GM12878 (cell line): ENCODE measurements around the gene CNIH2. TPM values are rescaled to one million over a fixed set of nuclear protein-coding genes. Genes with fewer than 3 reads are reported as not detected.

ENCODE experiments used
- ATAC-seq: fragments of 200-7000 bp; cut with Tn5 transposase; 3 replicates; pipeline ENCODE4 v1.9.1; 2020; ENCODE audit warnings: mild to moderate bottlenecking, moderate library complexity
- BruUV-seq: library from RNA; stranded (reverse); fragments of 400-500 nt; replicated peaks from 2 replicates; lab custom pipeline; 2021; lab: Mats Ljungman, UMichigan
- CTCF ChIA-PET: fragments of 300-600 bp; sonication (Branson Sonifier 250); formaldehyde crosslinking; extraction: SDS; loops from one replicate; lab custom pipeline; 2021; ENCODE audit warnings: inconsistent platforms; lab: Yijun Ruan, JAX
- POLR2A ChIA-PET: fragments of 350-600 bp; formaldehyde crosslinking; extraction: SDS; loops from one replicate; lab custom pipeline; 2021; ENCODE audit warnings: inconsistent platforms; lab: Charles Lee
- RAD21 ChIA-PET: fragments of 300-600 bp; sonication (Branson Sonifier 250); formaldehyde crosslinking; loops from one replicate; lab custom pipeline; 2023; ENCODE audit warnings: antibody characterized with exemption; ENCODE audit not compliant: unreplicated experiment; lab: Charles Lee
- SMC1A ChIA-PET: fragments of 300-600 bp; sonication (Branson Sonifier 250); formaldehyde crosslinking; loops from one replicate; lab custom pipeline; 2023; ENCODE audit not compliant: unreplicated experiment, uncharacterized antibody; lab: Charles Lee
- DNase-seq: peaks from one replicate; pipeline ENCODE4 v3.0.0-alpha.2; 2011; ENCODE audit warnings: low read depth, low spot score
- FAIRE-seq: peaks from 3 replicates; lab custom pipeline; 2011; peaks lifted over from hg19 to GRCh38; lab: Jason Lieb, UNC
- H2AFZ ChIP-seq: 2 replicates; pipeline ENCODE4 v1.6.0; 2011; ENCODE audit warnings: low read depth, low read length, control low read depth; ENCODE audit not compliant: control insufficient read depth
- H3K27ac ChIP-seq: 2 replicates; pipeline ENCODE4 v1.5.1; 2011; ENCODE audit warnings: control low read depth; ENCODE audit not compliant: control insufficient read depth, insufficient read depth
- H3K27me3 ChIP-seq, 2 experiments: replicated peaks in 1 of 2; 2 replicates each; pipeline versions ENCODE4 v1.6.0 to v1.6.1; 2011; ENCODE audit warnings: low read length in 1 of 2; ENCODE audit not compliant: control insufficient read depth in 2 of 2, insufficient read depth in 2 of 2
- H3K36me3 ChIP-seq, 2 experiments: 2 replicates each; pipeline ENCODE4 v1.5.1; 2011; ENCODE audit warnings: low read length in 1 of 2; ENCODE audit not compliant: control insufficient read depth in 2 of 2, insufficient read depth in 2 of 2
- H3K4me1 ChIP-seq: 2 replicates; pipeline ENCODE4 v1.6.1; 2011; ENCODE audit warnings: mild to moderate bottlenecking, low read length, moderate library complexity, mixed read lengths; ENCODE audit not compliant: control insufficient read depth, insufficient read depth
- H3K4me2 ChIP-seq: 2 replicates; pipeline ENCODE4 v1.6.0; 2011; ENCODE audit warnings: control low read depth; ENCODE audit not compliant: control insufficient read depth, insufficient read depth
- H3K4me3 ChIP-seq: fragments of 200-600 bp; sonication (generic); 2 replicates; pipeline ENCODE4 v1.5.1; 2016
- H3K79me2 ChIP-seq: 2 replicates; pipeline ENCODE4 v1.6.0; 2011; ENCODE audit warnings: low read length; ENCODE audit not compliant: control insufficient read depth, insufficient read depth
- H3K9ac ChIP-seq: 2 replicates; pipeline ENCODE4 v1.8.0; 2011; ENCODE audit warnings: low read length, control low read depth, mixed read lengths; ENCODE audit not compliant: control insufficient read depth, insufficient read depth
- H3K9me3 ChIP-seq: replicated peaks from 3 replicates; pipeline ENCODE4 v1.5.1; 2011; ENCODE audit warnings: mild to moderate bottlenecking, low read length; ENCODE audit not compliant: control insufficient read depth, insufficient read depth
- H4K20me1 ChIP-seq: 2 replicates; pipeline ENCODE4 v1.6.0; 2011; ENCODE audit not compliant: control insufficient read depth, insufficient read depth
- ATF7 ChIP-seq: fragments of 450-650 bp; IDR thresholded peaks from 2 replicates; pipeline ENCODE4 v1.6.1; 2016; ENCODE audit warnings: low read depth, mild to moderate bottlenecking
- BHLHE40 ChIP-seq, 2 experiments: fragments of 450-650 bp in 1 of 2; IDR thresholded peaks; 2 replicates each; pipeline ENCODE4 v1.6.1; 2011 to 2017; ENCODE audit warnings: low read depth in 2 of 2, borderline replicate concordance in 1 of 2, improper control_type of control experiment in 1 of 2, low read length in 1 of 2, mild to moderate bottlenecking in 1 of 2
- FOXM1 ChIP-seq: IDR thresholded peaks from 2 replicates; pipeline ENCODE4 v1.6.1; 2012; ENCODE audit warnings: low read depth, mild to moderate bottlenecking, inconsistent platforms, low read length, moderate library complexity
- KDM1A ChIP-seq: fragments of 200-600 bp; sonication (generic); IDR thresholded peaks from 2 replicates; pipeline ENCODE4 v1.6.1; 2016; ENCODE audit warnings: borderline replicate concordance
- KLF5 ChIP-seq: fragments of 450-650 bp; IDR thresholded peaks from 2 replicates; pipeline ENCODE4 v1.6.1; 2014; ENCODE audit warnings: mild to moderate bottlenecking; ENCODE audit not compliant: partially characterized antibody
- MTA2 ChIP-seq: fragments of 450-650 bp; IDR thresholded peaks from 2 replicates; pipeline ENCODE4 v1.6.1; 2016; ENCODE audit warnings: low read depth, mild to moderate bottlenecking, moderate library complexity
- NFIC ChIP-seq: IDR thresholded peaks from 2 replicates; pipeline ENCODE4 v1.6.1; 2012; ENCODE audit warnings: low read depth, mild to moderate bottlenecking, inconsistent platforms, low read length, moderate library complexity
- NFYB ChIP-seq: IDR thresholded peaks from 2 replicates; pipeline ENCODE4 v1.6.1; 2011; ENCODE audit warnings: low read depth, mild to moderate bottlenecking, low read length, improper control_type of control experiment, moderate library complexity; ENCODE audit not compliant: insufficient read depth
- NR2C1 ChIP-seq: fragments of 450-650 bp; IDR thresholded peaks from 2 replicates; pipeline ENCODE4 v1.6.1; 2017; ENCODE audit warnings: antibody characterized with exemption, mild to moderate bottlenecking, moderate library complexity
- PML ChIP-seq: IDR thresholded peaks from 2 replicates; pipeline ENCODE4 v1.6.1; 2012; ENCODE audit warnings: low read length, inconsistent platforms
- POLR2A ChIP-seq: IDR thresholded peaks from 2 replicates; pipeline ENCODE4 v1.6.1; 2011; ENCODE audit warnings: low read depth, mild to moderate bottlenecking, low read length
- SREBF2 ChIP-seq: IDR thresholded peaks from 2 replicates; pipeline ENCODE4 v1.6.1; 2012; ENCODE audit warnings: mild to moderate bottlenecking, low read length
- SUPT20H ChIP-seq: IDR thresholded peaks from 2 replicates; pipeline ENCODE4 v1.6.1; 2011; ENCODE audit warnings: low read depth, mild to moderate bottlenecking, low read length, moderate library complexity, borderline replicate concordance; ENCODE audit not compliant: control insufficient read depth
- ZNF274 ChIP-seq: IDR thresholded peaks from one replicate; pipeline ENCODE4 v1.8.0; 2011; ENCODE audit not compliant: insufficient read length, insufficient read depth
- ZNF622 ChIP-seq: fragments of 450-650 bp; IDR thresholded peaks from 2 replicates; pipeline ENCODE4 v1.6.1; 2017; ENCODE audit warnings: mild to moderate bottlenecking, inconsistent platforms
- WGBS: methylation state at CpG from one replicate; pipeline ENCODE4 v1.1.6; 2016; ENCODE audit warnings: low lambda C conversion rate; ENCODE audit not compliant: insufficient replicate concordance, insufficient coverage; ENCODE audit errors: missing lambda C conversion rate; 5-methylcytosine and 5-hydroxymethylcytosine counted together
- in situ Hi-C: fragments of 300-500 bp; cut with MboI; formaldehyde crosslinking; loops from 9 replicates; pipeline ENCODE4 v1.14.3; 2018; ENCODE audit warnings: mixed read lengths
- intact Hi-C: fragments of 100-400 bp; cut with micrococcal nuclease; formaldehyde crosslinking; loops from one replicate; pipeline ENCODE4 v1.14.2; 2022; ENCODE audit not compliant: unreplicated experiment
- polyA plus RNA-seq, 11 experiments: library from polyadenylated mRNA; depleted of rRNA in 4 of 11; unstranded in 6 of 11; stranded (reverse) in 5 of 11; fragments of >200 nt; fragmentation: Nextera tagmentation in 4 of 11; fragmentation: Illumina TruSeq in 1 of 11; extraction: Ambion mirVana in 4 of 11; extraction: Trizol in 1 of 11; gene quantifications; 1 replicate in 1 of 11; 2 replicates in 10 of 11; pipeline versions ENCODE4 v1.2.1 to v1.2.3, GENCODE V29; 2011 to 2016; ENCODE audit warnings: inconsistent platforms in 2 of 11, missing spikeins in 2 of 11, low read depth in 1 of 11
- total RNA-seq, 4 experiments: library from RNA; depleted of rRNA in 3 of 4; stranded (reverse); fragments of >200 nt in 3 of 4; fragmentation: Illumina TruSeq in 1 of 4; extraction: Trizol in 1 of 4; gene quantifications; 2 replicates each; pipeline versions ENCODE4 v1.2.1 to v1.2.3, GENCODE V29; 2013 to 2021
- TF ChIP-seq, protein P1 (sequence below): fragments of 450-650 bp; formaldehyde crosslinking; IDR thresholded peaks from 2 replicates; pipeline ENCODE4 v1.5.0; 2022; ENCODE audit warnings: mild to moderate bottlenecking, missing genetic modification characterization
- TF ChIP-seq, protein P2 (sequence below): fragments of 450-650 bp; IDR thresholded peaks from 2 replicates; pipeline ENCODE4 v1.6.1; 2017; ENCODE audit warnings: mild to moderate bottlenecking

The CNIH2 gene
- total and polyA plus RNA-seq, 10 of the 15 experiments (the other 5 are each of a cell fraction or from before 2014, with no cell fraction given) = 0.07 to 1.3 (median 0.68) TPM; not detected in 2

- DNase-seq (no peak), ATAC-seq (no peak), FAIRE-seq (no peak)
- Histone ChIP-seq H3K9me3 (no peaks in the 10 kb centered on the region), H3K4me1 (peaks cover 5% of the 10 kb centered on the region), H3K4me2 (no peak overlapping the region), H3K27me3 (no peaks in the 10 kb centered on the region), H3K4me3 (no peak overlapping the region), H3K36me3 (peaks cover 20 to 32% of the 10 kb centered on the region in 2 experiments), H4K20me1 (no peaks in the 10 kb centered on the region), H2AFZ (no peak overlapping the region), H3K27ac (no peak overlapping the region), H3K79me2 (peaks cover 1% of the 10 kb centered on the region), H3K9ac (no peak overlapping the region)
- ChIA-PET RAD21 (no interaction called here), SMC1A (no interaction called here), CTCF (no interaction called here), POLR2A (no interaction called here)
- BruUV-seq = TSS peak; percentile 10
- TF ChIP-seq BHLHE40 (IDR thresholded peaks at IDR 0.05; ENCODE audit: borderline replicate concordance in 1 of 2, low read depth in 2 of 2, low read length in 1 of 2) (no peak), POLR2A (no peak), NR2C1 (no peak), MTA2 (no peak), NFIC (no peak), ZNF274 (no peak), PML (no peak), KDM1A (no peak), NFYB (no peak), FOXM1 (no peak), ATF7 (no peak), ZNF622 (no peak), KLF5 (no peak), SREBF2 (no peak), SUPT20H (no peak)
- TF ChIP-seq, protein P1, sequence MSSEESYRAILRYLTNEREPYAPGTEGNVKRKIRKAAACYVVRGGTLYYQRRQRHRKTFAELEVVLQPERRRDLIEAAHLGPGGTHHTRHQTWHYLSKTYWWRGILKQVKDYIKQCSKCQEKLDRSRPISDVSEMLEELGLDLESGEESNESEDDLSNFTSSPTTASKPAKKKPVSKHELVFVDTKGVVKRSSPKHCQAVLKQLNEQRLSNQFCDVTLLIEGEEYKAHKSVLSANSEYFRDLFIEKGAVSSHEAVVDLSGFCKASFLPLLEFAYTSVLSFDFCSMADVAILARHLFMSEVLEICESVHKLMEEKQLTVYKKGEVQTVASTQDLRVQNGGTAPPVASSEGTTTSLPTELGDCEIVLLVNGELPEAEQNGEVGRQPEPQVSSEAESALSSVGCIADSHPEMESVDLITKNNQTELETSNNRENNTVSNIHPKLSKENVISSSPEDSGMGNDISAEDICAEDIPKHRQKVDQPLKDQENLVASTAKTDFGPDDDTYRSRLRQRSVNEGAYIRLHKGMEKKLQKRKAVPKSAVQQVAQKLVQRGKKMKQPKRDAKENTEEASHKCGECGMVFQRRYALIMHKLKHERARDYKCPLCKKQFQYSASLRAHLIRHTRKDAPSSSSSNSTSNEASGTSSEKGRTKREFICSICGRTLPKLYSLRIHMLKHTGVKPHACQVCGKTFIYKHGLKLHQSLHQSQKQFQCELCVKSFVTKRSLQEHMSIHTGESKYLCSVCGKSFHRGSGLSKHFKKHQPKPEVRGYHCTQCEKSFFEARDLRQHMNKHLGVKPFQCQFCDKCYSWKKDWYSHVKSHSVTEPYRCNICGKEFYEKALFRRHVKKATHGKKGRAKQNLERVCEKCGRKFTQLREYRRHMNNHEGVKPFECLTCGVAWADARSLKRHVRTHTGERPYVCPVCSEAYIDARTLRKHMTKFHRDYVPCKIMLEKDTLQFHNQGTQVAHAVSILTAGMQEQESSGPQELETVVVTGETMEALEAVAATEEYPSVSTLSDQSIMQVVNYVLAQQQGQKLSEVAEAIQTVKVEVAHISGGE (CRISPR knock-in tag) = no peak
- TF ChIP-seq, protein P2, sequence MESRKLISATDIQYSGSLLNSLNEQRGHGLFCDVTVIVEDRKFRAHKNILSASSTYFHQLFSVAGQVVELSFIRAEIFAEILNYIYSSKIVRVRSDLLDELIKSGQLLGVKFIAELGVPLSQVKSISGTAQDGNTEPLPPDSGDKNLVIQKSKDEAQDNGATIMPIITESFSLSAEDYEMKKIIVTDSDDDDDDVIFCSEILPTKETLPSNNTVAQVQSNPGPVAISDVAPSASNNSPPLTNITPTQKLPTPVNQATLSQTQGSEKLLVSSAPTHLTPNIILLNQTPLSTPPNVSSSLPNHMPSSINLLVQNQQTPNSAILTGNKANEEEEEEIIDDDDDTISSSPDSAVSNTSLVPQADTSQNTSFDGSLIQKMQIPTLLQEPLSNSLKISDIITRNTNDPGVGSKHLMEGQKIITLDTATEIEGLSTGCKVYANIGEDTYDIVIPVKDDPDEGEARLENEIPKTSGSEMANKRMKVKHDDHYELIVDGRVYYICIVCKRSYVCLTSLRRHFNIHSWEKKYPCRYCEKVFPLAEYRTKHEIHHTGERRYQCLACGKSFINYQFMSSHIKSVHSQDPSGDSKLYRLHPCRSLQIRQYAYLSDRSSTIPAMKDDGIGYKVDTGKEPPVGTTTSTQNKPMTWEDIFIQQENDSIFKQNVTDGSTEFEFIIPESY = no peak
- in situ Hi-C loops (no loop called here), intact Hi-C loops (no loop called here)
- WGBS = 98% methylated on average over 14 of the region's 14 CpGs
These were observed 1.9 kb upstream of the CNIH2 start for GRCh38 chr11:66275984-66276612.
